AG04449 (cell line): ENCODE results near the gene ATP7A.
"Not testable (repeated sequence)": the region's sequence is repeated elsewhere in the genome, so short reads cannot be mapped to it uniquely, and the experiment has no call there.

Experiments used
- CTCF ChIA-PET: fragments of 350-600 bp; formaldehyde crosslinking; extraction: SDS; loops from one replicate; lab custom pipeline; 2021; ENCODE audit warnings: antibody characterized with exemption; lab: Yijun Ruan, JAX
- POLR2A ChIA-PET: fragments of 400-600, 350-600 bp; formaldehyde crosslinking; extraction: SDS; loops from one replicate; lab custom pipeline; 2020; ENCODE audit warnings: antibody characterized with exemption, inconsistent platforms; lab: Yijun Ruan, JAX
- DNase-seq: peaks from one replicate; pipeline ENCODE4 v3.0.0-alpha.2; 2010; ENCODE audit warnings: low read depth, low spot score
- H3K4me3 ChIP-seq: 2 replicates; pipeline ENCODE4 v1.5.1; 2011; ENCODE audit warnings: low read depth, mild to moderate bottlenecking, control low read depth, low read length
- CTCF ChIP-seq: IDR thresholded peaks from one replicate; pipeline ENCODE4 v1.5.1; 2011; ENCODE audit warnings: mild to moderate bottlenecking, moderate library complexity, low read length, control low read depth, inconsistent platforms; ENCODE audit not compliant: insufficient read depth; ENCODE audit errors: missing control alignments

The ATP7A gene

GRCh38 chrX:78066110-78066509 lies 155.6 kb downstream of the ATP7A start:
- DNase-seq, result no peak
- POLR2A ChIA-PET, result no interaction called here
- no peak for TF ChIP-seq CTCF
- CTCF ChIA-PET, result no interaction called here
- H3K4me3 ChIP-seq, result no peak overlapping the region

- no peak for DNase-seq
- POLR2A ChIA-PET, result no interaction called here
- TF ChIP-seq CTCF, result no peak
Measured at GRCh38 chrX:78071331-78071730, 160.8 kb downstream of the ATP7A start.

GRCh38 chrX:78073147-78074077 lies 162.9 kb downstream of the ATP7A start:
- POLR2A ChIA-PET, result not testable (repeated sequence)

More at GRCh38 chrX:78071331-78071730, 160.8 kb downstream of the ATP7A start:
- H3K4me3 ChIP-seq, result no peak overlapping the region
- CTCF ChIA-PET, result no interaction called here

GRCh38 chrX:78074088-78074487 lies 163.6 kb downstream of the ATP7A start:
- H3K4me3 ChIP-seq, result no peak overlapping the region
- no peak for TF ChIP-seq CTCF
- DNase-seq, result no peak
- CTCF ChIA-PET, result no interaction called here
- POLR2A ChIA-PET, result no interaction called here

More at GRCh38 chrX:78073147-78074077, 162.9 kb downstream of the ATP7A start:
- CTCF ChIA-PET, DNase-seq, H3K4me3 ChIP-seq: not testable (repeated sequence)

GRCh38 chrX:78075787-78076389 lies 165.4 kb downstream of the ATP7A start:
- ChIA-PET CTCF (interaction anchor here (0.7 kb wide), 1 partner anchor 11 kb away, joined by 3 read pairs; no protein-coding TSS in a partner anchor), POLR2A (no interaction called here)
- no peak for DNase-seq
- no peak for TF ChIP-seq CTCF
- H3K4me3 ChIP-seq, result no peak overlapping the region

GRCh38 chrX:78081413-78081812 lies 170.9 kb downstream of the ATP7A start:
- CTCF ChIA-PET, result not testable (repeated sequence)

GRCh38 chrX:78092296-78092695 lies 181.8 kb downstream of the ATP7A start:
- TF ChIP-seq CTCF, result peak; percentile 25

More at GRCh38 chrX:78081413-78081812, 170.9 kb downstream of the ATP7A start:
- POLR2A ChIA-PET, H3K4me3 ChIP-seq, DNase-seq: not testable (repeated sequence)

More at GRCh38 chrX:78092296-78092695, 181.8 kb downstream of the ATP7A start:
- ChIA-PET CTCF (interaction anchor here (0.8 to 1.3 kb wide), 3 partner anchors 10 to 1814 kb away, joined by 3 to 4 read pairs (median 4); partner anchors contain the start of gene COX7B), POLR2A (no interaction called here)
- DNase-seq, result no peak
- H3K4me3 ChIP-seq, result no peak overlapping the region
